ENCODE results near the gene PLTP.
A peak's percentile ranks its signal among the peaks of the same experiment; 100 is the strongest.
"Not testable (repeated sequence)": the region's sequence is repeated elsewhere in the genome, so short reads cannot be mapped to it uniquely, and the experiment has no call there.

Gene PLTP

GRCh38 chr20:45911486-45912343 is at the start of gene PLTP:
Gene PLTP, minus strand, starts transcription at chr20:45912155. Its CDS starts 703 bp downstream, at chr20:45911452.
- DNase-seq (ENCODE audit: low read depth), result peak; percentile 55

- DNase-seq (ENCODE audit: low read depth), result no peak
These were observed 48.1 kb upstream of the PLTP start for GRCh38 chr20:45959956-45960630.

GRCh38 chr20:45959126-45959525 is 47.2 kb upstream of the PLTP start:
- no peak for DNase-seq (ENCODE audit: low read depth)

- no peak for DNase-seq (ENCODE audit: low read depth)
These were observed 46.6 kb upstream of the PLTP start for GRCh38 chr20:45958593-45958992.

- DNase-seq (ENCODE audit: low read depth), result no peak
These were observed 45.3 kb upstream of the PLTP start for GRCh38 chr20:45957021-45957941.

- DNase-seq (ENCODE audit: low read depth), result not testable (repeated sequence)
These were observed 44.4 kb upstream of the PLTP start for GRCh38 chr20:45956326-45956725.

- no peak for DNase-seq (ENCODE audit: low read depth)
These were observed 41.7 kb upstream of the PLTP start for GRCh38 chr20:45953672-45954071.

- DNase-seq (ENCODE audit: low read depth), result no peak
These were observed 40.9 kb upstream of the PLTP start for GRCh38 chr20:45952861-45953260.

- DNase-seq (ENCODE audit: low read depth), result no peak
These were observed 40.2 kb upstream of the PLTP start for GRCh38 chr20:45951925-45952834.

- no peak for DNase-seq (ENCODE audit: low read depth)
These were observed 38.3 kb upstream of the PLTP start for GRCh38 chr20:45950330-45950646.

- DNase-seq (ENCODE audit: low read depth), result no peak
These were observed 37.8 kb upstream of the PLTP start for GRCh38 chr20:45949542-45950329.

- no peak for DNase-seq (ENCODE audit: low read depth)
These were observed 37.0 kb upstream of the PLTP start for GRCh38 chr20:45948742-45949541.

- DNase-seq (ENCODE audit: low read depth), result no peak
These were observed 36.3 kb upstream of the PLTP start for GRCh38 chr20:45948261-45948733.

GRCh38 chr20:45947110-45947866 is 35.3 kb upstream of the PLTP start:
- DNase-seq (ENCODE audit: low read depth), result no peak

- peak; percentile 98 for DNase-seq (ENCODE audit: low read depth)
These were observed 34.4 kb upstream of the PLTP start for GRCh38 chr20:45946149-45946970.

GRCh38 chr20:45945678-45946148 is 33.8 kb upstream of the PLTP start:
- peak; percentile 92 for DNase-seq (ENCODE audit: low read depth)

- no peak for DNase-seq (ENCODE audit: low read depth)
These were observed 33.2 kb upstream of the PLTP start for GRCh38 chr20:45944965-45945677.
